ENCODE measurements around the gene GHRL.
A peak's percentile ranks its signal among the peaks of the same experiment; 100 is the strongest.
"Not testable (repeated sequence)": the region's sequence is repeated elsewhere in the genome, so short reads cannot be mapped to it uniquely, and the experiment has no call there.

Gene GHRL

GRCh38 chr3:10322352-10322710 is 29.6 kb upstream of the GHRL start:
- no peak for DNase-seq

DNA sequence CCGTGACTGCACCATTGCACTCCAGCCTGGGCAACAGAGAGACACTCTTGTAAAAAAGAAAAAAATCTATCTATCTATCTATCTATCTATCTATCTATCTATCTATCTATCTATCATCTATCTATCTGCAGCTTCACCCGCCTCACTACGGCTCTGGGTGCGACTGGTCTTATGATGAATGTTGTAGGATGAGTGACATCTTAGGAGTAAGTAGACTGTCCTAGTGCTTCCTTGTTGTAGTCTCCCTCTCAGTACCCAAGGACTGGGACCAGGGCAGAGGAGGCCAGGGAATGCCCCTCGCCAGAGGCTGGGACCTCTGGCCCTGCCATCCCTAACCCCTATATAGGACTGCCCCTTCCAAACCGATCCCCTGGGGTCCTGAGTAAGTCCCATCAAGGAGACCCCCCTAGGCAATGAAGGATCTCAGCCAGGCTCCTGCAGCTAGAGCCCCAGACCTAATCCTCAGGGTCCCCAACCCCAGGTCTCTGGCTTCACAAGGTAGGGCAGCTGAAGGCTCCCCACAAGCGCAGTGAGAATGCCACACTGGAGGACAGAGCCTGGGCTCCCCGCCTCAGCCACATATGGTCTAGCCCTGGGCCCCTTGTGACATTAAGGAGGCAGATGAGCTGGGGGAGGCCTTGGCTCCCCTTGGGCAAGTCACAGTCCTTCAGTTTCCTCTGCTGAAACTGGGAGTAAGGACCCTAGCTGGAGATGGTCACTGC is 29.0 kb upstream of the GHRL start:
- DNase-seq, result no peak

DNA sequence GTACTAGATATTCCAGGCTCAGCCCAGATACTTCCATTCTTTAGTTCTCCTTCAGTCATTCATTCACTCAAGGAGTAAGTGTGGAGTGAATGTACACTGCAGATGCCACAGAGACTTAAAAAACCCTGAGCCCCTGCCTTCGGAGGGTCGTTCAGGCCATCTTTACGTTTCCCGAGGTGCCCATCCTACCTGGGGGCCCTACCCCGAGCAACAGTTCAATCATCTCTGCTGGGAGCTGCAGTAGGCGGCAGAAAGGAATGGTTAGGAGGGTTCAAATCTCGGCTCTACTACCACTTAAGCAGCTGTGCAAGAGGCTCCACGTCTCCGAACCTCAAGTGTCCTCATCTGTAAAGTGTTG is 27.6 kb upstream of the GHRL start:
- no peak for DNase-seq

DNA sequence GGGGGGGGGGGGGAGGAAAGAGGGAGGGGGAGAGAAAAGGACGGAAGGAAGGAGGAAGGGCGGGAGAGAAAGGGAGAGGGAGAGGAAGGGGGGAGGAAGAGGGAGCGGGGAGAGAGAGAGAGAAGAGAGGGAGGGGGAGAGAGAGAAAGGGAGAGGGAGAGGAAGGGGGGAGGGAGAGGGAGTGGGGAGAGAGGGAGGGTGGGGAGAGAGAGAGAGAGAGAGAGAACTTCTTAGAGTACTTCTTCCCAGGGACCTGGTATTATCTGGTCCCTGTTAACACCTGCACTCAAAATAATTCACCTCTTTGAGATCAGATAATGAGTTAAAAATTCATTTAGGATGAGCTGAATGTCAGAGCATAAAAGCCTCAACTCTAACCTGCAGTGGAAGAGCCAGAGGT is 27.1 kb upstream of the GHRL start:
- peak; percentile 10 for DNase-seq

- no peak for DNase-seq
These were observed 26.5 kb upstream of the GHRL start for GRCh38 chr3:10319251-10319650.

DNA sequence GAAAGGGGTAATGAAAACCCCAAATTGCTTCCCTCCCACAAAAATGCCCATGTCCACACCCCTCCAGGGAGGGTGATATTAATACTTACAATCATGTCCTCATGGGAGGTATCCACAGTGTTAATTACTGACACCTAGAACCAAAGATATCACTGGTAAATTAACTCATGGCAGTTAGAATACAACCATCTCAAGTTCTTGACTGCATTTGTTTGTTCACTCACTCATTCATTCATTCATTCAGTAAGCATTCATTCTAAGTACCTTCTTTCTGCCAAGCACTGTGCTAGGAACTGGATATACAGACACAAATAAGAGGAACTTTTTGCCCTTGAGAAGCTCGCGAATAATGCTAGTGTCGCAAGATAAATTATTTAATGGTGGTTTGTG is 25.2 kb upstream of the GHRL start:
- no peak for DNase-seq

DNA sequence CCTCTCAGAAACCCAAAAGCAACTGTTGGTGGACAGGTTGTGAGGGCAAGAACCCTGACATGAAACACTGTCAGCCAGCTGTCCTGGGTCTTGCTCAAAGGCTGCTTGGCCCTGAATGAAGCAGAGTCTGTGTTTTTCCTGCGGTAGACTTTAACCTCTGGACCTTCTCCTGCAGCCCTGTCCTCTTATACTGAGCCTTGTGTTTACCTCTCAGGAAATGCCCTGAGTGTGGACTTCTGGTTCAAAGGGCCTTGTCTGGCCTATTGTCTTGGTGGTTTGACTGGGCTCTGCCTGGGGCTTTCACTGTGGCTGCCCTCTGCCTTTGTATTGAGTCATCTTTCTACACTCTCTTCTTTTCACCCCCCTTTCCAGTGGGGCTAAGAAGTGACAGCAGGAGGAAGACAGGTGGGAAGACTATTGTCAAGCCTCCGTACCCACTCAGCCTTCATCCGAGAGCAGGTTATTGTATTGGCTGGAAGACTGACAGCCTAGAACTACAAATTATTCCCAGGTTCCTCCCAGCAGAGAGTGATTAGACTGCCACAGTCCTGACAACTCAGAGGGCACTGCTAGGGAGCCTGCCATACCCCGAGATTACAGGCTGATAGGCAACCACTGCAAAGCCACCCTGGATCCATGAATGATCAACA is 24.7 kb upstream of the GHRL start:
- no peak for DNase-seq

DNA sequence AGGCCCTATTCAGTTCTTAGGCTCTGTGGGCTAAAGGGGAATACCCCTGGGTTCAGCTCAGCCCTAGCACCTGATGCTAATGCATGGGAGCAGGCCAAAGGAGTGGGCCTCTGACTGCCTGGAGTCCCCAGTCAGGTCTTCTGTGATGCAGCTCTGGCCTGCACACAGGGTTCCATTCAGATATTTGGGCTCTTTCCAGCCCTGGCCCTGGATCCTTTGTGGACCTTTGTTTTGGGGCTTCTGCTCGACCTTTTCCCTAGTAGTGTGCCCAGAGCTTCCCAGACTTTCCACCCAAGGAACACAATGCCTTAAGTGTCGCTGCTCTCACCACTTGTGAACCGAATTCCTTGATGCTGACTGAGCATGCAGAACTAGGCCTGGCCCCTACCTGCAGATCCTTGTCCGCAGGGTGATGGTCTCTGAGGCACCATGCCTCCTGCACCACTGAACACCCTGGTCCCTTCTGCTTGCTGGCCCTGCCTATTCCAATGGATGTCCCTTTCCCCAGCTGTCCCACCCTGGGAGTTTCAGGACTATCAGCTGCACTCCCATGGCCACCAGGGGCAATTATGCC is 23.1 kb upstream of the GHRL start:
- no peak for DNase-seq

DNA sequence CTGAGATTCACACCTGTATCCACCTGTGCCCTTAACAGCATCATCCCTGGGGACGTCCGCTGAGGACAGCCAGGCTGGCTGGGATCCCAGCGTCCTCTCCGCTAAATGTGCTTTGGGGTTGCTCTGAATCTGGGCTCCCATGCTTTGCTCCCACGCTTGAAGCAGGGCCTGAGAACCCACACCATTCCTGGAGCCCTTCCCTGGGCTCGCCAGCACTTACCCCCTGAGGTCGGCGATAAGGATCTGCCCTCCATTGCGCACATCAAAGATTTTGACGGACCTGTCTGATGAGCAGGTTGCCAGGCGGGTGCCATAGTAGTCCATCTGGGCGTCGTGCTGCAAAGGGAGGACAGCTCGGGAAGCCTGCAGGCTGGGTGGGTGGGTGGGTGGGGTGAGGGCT is 22.4 kb upstream of the GHRL start:
- DNase-seq, result no peak

DNA sequence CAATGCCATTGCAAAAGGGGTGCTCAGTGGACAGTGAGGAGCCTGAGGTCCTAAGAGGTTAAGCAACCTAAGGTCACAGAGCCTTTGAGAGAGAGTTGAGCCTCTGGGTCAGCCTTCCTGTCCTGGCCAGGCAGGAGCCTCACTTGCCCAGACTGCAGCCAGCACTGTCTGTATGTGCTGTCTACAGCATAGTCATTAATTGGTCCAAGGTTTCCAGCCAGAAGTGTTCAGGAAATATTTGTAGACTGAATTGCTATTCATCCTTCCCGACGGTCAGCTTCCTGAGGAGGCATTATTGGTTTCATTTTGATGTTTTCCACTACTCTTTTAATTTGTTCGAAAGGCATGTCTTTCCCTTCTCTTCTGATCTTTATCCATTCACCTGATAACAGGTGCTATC is 20.1 kb upstream of the GHRL start:
- no peak for DNase-seq

- no peak for DNase-seq
These were observed 19.6 kb upstream of the GHRL start for GRCh38 chr3:10312391-10312790.

DNA sequence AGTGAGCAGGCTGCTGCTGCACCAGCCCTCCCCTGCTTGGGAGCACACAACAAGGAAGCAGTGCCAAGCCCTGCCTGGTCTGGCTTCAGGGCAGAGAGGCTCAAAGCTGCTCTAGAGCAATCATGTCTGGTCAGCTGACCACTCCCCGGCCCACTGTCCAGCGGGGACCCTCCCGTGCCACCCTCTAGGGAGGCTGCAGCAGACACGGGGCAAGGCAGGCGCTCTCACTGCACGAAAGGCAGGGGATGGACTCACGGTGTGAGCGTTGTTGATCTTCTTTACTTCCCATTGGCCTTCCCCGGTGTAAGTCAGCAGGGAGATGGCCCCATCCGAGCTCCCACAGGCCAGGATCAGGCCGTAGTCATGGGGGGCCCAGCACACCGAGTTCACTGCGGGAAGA is 19.0 kb upstream of the GHRL start:
- DNase-seq, result no peak

DNA sequence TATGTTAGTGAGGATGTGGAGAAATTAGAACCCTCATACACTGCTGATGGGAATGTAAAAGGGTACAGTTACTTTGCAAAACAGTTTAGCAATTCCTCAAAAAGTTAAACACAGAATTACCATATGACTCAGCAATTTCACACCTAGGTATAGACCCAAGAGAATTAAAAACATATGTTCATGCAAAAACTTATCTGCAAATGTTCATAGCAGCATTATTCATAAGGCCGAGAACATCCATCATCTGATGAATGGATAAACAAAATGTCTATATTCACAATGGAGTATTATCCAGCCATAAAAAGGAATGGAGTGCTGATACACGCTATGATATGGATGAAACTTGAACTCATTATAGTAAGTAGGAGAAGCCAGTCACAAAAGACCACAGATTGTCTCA is 17.8 kb upstream of the GHRL start:
- DNase-seq, result peak; percentile 52

GRCh38 chr3:10309736-10310135 is 17.0 kb upstream of the GHRL start:
- no peak for DNase-seq

GRCh38 chr3:10308678-10309077 is 15.9 kb upstream of the GHRL start:
- DNase-seq, result no peak

DNA sequence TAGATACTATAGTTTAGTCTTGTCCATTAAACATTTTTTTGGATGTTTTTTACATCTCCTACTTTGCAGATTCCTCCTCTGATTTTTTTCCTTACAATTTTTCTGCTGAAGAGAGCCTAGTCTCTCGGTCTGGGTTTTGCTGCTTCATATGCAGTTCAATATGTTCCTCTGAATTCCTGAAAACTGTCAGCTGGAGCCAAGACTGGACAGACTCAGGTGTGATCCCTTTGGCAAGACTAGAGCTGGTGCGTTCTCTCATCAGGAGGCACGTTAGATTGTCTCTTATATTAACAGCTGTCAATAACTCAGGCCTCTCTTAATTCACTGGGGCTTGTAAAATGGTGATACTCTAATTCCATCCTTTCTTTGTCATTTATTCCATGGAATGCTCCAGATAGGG is 13.4 kb upstream of the GHRL start:
- DNase-seq, result no peak

DNA sequence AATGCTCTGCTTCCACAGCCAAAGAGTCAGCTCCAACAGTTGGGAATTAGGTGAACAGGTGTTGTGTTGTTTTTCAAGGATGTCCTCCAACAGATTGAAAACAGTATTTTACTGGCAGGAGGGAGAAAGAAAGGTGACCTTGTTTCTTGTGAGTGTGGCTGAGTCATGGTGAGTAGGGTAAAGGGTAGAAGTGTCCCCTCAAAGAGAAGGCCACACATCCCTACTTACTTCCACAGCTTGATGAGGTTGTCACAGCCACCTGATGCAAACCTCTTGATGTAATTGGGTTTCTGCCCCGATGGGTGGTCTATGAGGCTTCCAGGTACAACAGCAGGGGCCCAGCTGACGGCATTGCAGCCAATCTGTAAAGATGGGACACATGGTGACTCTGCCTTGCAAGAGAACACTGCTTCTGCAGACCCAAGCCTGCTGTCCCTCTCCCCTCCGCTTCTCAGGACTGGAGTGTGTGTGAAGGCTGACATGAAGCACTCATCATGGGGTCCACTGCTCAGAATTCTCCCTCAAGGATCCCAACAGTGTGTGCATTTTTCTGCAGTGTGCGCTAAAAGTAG is 12.7 kb upstream of the GHRL start:
- no peak for DNase-seq

DNA sequence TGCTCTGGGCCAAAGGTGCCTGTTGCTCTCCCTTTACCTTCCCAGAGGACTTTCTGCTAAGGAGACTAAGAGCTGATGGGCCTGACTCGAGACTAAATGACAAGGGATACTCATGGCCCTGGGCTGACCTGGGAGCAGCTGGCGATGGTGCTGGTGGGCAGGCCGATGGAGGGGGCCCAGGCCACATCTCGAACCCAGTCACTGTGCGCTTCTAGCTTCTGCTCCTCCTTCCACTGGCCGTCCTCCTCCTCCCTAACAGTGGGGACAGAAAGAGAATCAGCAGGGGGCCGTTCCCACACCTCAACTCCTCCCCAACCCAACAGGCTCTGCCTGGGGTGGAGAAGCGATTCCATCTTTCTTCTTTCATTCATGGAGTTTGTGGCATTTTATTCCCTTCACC is 12.2 kb upstream of the GHRL start:
- DNase-seq, result no peak

DNA sequence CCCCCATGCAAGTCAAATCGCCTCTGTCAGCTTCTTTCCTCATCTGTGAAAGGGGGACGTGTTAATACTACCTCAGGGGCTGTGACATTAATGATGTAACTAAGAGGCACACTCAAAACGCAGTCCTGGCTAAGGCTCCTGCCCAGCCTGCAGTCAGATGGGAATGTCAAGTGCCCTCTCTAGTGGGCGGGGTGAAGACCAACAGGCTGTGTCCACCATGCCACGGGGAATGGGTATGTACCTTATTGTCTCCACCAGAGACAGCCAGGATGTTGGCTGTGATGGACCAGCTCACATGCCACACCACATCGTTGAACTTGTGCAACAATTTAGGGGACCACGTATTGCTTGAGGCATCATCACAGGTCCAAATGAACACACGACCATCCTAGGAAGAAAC is 11.0 kb upstream of the GHRL start:
- DNase-seq, result no peak

- no peak for DNase-seq
These were observed 10.4 kb upstream of the GHRL start for GRCh38 chr3:10303105-10303504.

DNA sequence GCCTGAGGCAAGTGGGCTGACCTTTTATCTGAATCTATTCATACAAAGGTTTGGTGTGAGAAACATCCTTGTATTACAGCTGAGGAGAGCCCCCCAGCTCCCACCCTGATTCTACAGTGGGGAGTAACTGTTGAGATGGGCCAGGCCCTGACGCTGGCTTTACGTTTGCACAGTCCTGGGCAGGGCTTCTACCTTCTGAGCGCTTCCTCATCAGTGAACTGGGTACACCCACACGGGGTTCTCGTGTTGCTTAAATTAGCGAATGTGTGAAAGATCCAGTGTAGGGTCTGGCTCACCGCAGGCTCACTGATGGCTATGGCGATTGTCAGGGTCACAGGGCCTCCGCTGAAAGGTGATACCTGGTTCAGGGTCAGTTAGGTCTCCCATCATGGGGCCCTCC is 7.3 kb upstream of the GHRL start:
- DNase-seq, result no peak

- DNase-seq, result no peak
These were observed 6.9 kb upstream of the GHRL start for GRCh38 chr3:10299679-10300078.

- no peak for DNase-seq
These were observed 6.4 kb upstream of the GHRL start for GRCh38 chr3:10299175-10299574.

GRCh38 chr3:10298064-10298463 is 5.3 kb upstream of the GHRL start:
- not testable (repeated sequence) for DNase-seq

Measured in fibroblast of upper back skin (primary cell).